NCI-H1694 (cell line): ENCODE results near the gene TNS3.
A peak's percentile ranks its signal among the peaks of the same experiment; 100 is the strongest.

Source experiments
- DNase-seq: peaks from one replicate; lab custom pipeline; 2025; lab: John Stamatoyannopoulos, UW

TNS3 gene

DNA sequence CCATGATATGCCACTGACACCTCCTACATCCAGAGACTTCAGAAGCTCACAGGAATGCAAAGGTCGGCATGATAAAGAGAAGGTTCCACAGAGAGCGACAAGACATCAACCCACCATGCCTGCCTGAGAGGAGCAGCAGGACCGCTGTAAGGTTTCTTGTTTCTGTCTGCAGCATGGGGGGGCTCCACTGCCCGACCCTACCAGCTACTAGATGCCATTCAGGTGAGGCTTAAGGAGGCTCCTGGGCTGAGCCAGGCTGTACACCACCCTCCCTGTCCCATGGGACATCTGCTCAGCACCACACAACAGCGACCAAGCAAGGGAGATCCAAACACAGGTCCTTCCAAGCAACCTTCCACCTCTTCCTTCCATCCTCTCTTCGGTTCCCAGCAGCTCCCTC lies 234.6 kb downstream of the TNS3 start:
- DNase-seq: no peak

DNA sequence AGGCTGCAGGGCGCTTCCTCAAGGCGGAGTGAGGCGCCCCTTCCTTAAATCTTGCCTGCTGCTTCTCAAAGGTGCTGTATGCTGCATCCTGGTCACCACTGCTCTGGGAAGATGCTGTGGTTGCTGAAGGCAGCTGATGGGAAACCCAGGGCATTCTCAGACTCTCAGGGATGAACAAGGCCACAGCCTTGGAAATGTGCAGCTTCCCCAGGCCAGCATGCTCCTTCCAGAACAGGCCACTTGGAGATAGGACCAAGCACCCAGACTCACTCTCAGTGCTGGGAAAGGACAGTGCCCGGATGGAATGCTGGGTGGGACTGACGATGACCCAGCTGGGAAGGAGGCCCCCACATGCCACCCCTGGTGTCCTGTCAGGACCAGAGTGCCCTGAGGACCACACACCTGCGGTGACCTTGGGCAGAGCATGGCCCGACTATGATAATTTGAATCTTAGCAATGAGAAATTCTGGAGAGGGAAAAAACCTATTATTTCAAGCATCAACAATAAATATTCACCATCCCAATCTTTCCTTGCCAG lies 235.5 kb downstream of the TNS3 start:
- no peak for DNase-seq

DNA sequence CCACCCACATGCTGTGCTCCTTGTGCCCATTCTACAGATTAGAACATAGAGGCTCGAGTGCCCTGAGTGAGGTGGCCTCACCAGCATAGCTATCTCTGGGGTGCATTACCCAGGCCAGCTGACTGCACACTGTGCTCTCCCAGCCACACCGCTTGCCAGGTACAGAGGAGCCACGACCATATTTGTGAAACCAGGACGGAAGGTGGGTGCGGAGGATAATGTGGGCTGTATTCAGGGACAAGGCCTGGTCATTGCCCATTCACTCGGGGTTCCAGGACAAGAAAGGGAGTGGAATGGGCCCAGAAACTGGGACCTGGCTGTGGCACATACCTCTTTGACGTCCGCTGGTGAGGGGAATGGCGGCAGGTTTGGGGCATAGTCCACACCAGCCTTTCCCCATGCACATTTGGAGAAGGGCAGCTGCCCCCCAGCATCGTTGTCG lies 236.0 kb downstream of the TNS3 start:
- no peak for DNase-seq

DNA sequence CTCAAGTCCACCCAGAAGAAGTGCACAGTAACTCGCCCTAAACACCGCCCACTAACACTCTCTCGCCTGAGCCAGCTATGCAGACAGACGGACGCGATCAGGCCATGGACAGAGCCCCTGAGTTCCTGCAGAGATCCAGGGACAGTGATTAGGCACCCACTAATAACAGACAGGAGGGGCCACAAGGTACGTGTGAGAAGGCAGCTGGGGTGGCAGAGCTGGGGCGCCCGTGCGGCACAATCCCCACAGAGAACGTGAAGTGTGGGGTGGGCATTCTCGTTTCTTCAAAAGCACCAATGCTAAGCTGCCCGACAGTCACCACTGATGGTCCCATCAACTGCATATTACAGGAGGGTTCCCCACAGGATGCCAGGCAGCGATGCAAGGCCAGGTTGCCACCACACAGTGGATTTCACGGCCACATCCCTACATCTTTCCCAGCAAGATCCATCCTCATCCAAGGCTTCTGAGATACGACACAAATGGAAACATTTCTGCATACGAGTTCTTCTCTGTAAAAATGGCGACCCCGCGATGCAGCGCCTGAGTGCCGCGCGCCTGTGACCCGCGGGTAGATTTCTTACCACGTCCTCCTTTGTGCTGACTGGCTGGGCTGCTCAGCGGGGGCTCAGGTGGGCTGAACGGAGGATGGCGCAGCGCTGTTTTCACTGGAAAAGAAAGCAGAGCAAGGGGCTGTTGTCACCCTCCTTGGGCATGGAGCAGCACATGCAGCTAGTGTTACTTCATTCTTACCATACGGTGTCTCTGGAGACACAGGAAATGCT lies 237.5 kb downstream of the TNS3 start:
- no peak for DNase-seq

DNA sequence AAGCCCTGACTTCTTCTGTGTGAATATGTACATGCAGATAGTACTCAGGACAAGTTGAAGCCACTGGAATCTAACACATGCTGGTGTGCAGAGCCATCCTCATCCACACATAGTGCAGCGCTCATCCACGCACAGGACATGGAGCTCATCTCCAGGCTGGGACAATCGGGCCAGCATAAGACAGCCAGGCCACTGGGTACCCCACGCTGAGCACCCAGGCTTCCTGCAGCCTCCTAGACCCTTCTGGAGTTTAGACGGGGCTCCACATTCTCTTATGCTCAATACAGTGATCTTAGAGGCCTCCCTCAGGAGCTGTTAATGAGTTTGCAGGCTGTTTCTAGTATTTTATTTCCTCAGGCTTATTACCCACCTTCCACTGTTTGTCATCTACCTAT lies 238.9 kb downstream of the TNS3 start:
- no peak for DNase-seq

DNA sequence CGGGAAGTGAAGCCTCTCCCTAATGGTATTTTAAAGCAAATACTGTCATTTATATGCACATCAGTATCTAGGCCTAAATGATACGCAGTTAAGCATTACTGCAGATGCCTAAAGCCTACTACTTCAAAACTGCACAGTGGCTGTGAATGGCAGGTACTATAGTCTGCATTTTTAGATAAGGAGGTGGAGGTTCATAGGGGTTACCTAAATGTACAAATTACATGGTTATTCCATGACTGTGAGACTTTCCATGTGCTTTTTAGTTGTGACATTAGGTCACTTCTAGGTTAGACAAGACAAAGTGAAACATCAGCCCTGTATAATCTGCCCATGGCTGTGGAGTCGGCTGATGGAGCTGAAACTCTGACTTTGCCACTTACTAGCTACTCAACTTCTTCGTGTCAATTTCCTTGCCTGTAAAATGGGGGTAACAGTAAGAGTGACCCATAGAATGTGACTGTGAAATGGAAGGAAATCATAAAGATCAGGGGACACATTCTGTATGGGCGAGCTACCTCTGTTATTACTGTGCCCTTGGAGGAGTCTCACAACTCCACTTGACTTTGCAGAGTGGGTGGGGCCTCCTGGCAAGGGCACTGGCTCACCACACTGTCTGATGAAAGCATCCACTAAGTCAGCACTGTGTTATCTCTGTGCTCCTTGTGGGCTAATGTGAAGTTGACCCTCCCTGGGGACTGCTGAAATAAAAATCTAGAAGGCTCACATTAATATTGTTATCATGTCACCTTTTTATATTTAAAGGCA lies 239.4 kb downstream of the TNS3 start:
- no peak for DNase-seq

DNA sequence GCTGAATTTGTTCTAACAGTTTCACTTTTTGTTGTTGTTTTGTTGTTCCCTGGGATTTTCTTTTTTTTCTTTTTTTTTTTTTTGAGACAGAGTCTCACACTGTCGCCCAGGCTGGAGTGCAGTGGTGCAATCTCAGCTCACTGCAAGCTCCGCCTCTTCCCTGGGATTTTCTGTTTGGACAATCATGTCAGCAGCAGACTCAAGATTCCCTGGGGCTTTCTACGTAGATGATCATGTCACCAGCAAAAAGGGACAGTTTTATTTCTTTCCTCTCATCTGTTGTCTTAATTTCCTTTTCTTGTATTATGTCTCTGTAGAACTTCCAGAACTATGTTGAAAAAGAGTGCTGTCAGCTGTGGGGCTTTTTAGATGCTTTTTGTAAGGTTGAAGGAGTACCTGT lies 241.4 kb downstream of the TNS3 start:
- DNase-seq: no peak

DNA sequence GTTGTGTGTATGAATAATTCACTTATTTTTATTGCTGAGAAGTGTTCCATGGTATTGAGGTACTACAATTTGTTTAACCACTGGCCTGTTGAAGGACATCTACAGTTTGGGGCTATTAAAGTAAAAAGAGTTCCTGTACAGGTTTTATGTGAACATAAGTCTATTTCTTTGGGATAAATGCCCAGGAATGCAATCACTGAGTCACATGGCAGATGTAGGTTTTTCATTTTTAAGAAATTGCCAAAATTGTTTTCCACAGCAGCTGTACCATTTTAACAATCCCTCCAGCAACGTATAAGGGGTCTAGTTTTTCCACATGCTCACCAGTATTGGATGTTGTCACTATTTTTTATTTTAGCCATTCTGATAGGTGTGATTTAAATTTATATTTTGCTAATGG lies 243.9 kb downstream of the TNS3 start:
- no peak for DNase-seq

DNA sequence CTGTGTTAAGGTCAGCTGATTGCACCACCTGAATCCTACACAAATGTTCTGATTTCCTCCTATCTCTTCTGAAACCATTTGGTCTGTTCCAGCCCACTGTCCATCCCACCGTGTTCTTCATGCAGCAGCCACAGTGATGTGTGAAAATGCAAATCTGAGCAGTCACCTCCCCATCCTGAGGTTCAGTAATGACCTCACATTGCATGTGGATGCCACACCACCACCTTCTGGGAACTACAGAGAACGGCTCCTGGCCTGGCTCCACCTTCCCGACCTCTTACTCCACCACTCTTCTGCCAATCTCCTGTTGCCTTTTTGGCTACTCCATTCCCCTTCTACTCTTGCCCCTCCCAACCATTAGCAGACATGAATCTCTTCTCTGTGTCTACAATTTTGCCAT lies 244.4 kb downstream of the TNS3 start:
- DNase-seq: no peak

DNA sequence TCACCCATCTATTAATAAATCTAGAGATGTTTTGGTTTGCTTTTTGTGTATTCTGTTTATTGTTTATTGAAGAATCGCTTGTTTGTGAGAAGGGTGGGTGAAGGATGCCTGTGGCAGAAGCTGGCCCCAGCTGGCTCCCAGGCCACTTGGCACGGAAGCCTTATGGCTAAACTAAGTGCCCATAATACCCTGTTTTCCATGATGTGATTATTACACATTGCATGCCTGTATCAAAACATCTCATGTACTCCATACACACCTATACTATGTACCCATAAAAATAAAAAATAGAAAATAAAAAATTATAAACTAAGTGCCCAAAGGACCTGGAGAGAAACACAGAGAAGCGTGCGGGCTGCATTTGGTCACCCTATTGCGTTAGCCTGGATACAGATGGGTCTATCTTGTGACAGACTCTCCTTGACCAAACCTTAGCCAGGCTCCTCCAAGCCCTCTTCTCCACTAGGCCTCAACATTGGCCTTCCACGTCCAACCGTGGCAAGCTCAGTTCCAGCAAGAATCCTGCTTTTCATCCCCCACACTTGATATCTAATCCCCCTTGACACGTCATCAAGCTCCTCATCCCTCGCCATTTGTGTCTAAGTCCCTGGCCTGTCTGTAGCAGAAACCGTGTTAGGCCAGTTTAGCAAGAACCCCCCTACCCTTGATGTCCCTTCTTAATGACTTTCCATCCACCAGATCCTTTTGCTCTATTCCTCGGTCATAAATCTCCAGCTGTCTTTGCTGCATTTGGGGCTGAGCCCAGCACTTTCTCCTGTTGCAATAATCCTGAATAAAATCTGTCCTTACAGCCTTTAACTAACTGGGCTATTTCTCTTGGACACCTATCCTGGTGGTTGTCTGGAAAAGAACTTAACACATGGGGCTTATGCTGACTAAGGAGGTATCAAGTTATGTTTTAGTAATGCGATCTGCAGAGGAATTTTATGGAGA lies 245.2 kb downstream of the TNS3 start:
- DNase-seq: no peak

DNA sequence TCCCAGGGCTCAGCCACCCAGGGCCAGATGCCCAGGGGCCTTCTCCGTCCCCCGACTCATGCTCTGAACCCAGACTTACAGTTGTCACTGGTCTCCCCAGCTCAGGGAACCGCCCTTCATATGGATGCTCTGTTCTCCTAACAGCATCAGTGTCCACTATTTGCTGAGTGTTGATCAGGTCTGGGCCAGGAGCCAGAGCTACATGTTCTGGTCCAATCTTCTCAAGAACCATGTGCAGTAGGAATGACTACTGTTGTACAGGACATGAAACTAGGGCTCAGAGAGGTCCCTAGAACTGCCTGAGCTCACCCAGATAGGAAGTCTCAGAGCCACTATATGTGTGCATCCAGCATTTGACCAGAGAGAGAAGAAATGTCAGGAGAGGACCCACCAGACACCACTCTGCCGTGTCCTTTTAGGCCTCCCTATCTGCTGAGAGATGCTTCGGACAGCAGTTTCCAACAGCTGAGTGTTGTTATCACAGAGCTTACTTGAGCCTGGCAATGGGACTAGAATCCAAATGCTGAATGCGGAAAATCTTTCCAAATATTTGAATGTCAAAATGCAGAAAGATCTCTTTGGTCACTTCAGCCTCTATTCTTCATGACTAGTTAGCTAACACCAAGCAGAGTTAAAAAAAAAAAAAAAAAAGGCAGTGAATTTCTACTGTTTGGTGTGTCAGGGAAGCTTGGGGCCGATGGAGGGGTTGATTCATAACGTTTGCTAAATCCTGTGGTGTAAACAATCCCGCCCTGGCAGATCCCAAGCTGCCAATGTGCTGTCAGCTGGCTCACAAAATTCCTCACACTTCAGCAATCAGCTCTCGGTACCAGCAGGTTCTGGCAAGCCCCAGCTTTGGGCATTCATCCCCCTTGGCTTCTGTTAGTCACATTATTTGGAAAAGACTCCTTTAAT lies 246.1 kb downstream of the TNS3 start:
- peak; percentile 88 for DNase-seq

DNA sequence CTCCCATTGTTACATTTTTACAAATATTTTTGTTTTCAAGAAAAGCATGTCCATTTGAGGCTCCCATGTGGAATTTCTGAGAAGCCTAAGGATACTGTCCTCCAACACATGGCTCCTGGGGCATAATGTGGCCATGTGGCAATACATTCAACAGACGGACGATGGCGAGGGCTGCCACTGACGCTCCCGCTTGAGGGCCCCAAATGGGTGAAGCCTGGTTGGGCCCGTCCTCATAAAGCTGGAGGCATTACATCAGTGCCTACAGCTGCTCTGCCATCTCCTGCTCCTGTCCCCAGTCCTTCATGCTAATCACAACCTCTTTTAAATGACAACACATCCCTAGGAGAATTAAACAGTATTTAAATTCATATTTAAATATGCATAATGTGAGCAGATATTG lies 246.8 kb downstream of the TNS3 start:
- no peak for DNase-seq

DNA sequence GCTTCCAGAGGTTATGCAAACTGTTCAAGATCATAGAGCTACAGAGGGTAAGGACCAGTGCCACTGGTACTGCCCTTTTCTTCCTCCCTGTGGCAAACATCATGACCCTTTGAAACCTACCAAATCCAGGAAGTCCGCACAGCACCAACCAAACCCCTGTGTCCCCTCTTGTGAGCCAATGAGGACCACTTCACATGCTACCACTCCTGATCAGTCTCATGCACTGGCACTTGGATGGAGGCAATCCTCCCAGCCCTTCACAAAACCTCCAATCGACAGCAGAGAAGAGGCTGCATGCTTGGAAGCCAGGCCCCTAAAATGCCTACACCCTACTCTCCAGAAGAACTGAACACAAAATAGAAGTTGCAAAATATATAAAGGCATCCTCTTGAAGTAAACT lies 248.0 kb downstream of the TNS3 start:
- DNase-seq: no peak

DNA sequence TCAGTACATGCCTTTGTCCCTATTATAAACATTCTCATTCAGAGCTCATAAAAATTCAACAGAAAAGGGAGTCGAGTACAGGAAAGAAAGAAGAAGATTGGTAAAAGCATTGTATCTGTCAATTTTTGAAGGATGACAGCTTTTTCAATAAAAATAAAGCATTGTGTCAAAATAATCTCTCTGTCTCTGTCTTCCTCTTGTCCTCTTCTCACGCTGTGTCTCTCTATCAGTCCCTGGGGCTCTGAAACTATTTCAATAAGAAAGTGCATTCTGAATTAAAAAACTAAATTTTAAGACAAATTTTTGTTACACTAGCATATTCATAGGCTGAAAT lies 248.4 kb downstream of the TNS3 start:
- no peak for DNase-seq

DNA sequence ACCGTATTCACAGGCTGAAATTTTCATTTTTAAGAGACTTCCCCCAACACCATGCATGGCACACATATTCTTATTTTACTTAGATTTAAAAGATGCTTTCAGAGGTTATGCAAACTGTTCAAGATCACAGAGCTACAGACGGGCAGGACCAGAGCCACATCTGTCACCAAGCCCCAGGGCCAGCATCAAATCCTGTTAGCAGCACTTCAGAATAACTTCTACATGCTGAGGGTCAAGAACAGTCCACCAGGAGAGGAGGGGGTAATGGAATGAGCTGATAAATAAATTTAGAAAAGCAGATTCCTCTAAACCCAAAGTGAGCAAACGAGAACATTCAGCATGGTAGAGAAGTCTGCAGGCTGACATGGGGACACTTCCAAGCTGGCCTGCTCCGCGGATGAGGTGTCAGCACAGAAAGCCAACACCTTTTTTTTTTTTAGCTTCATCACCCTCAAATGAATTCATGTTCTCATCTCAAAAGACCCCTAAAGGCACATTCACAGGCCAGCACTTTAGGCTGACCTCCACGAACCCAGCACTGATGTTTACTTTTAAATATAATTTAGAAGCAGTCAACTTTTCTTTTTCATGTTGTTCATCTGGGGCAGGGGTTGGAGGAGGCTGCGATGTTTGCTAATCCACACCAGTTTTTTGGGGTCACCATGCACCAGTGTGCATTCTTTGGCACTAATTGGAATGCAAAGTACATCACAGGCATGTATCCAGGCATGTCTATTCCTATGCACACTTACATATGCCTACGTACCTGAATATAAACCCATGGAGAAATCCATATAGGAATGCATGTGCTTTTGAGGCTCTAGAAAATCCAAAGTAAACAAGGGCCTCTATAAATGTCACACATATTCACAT lies 249.0 kb downstream of the TNS3 start:
- DNase-seq: no peak

DNA sequence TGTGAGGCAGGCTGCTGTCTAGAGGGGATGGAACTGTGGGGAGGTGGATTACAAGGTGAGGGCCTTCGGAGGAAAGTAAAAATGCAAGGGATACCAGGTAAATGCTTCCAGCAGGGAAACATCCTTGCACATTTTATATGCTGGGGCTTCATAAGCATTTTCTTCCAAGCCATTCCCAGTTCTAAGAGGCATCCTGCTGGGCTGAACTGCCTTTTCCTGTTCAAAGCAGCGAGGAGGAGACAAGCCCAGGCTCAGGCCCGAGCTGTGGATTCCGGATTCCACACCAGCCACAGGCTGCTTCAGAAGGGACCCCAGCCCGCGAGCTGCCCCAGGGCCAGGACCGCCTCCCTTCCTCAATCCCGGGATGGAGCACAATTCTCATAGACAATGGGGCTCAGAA lies 249.7 kb downstream of the TNS3 start:
- DNase-seq: no peak

DNA sequence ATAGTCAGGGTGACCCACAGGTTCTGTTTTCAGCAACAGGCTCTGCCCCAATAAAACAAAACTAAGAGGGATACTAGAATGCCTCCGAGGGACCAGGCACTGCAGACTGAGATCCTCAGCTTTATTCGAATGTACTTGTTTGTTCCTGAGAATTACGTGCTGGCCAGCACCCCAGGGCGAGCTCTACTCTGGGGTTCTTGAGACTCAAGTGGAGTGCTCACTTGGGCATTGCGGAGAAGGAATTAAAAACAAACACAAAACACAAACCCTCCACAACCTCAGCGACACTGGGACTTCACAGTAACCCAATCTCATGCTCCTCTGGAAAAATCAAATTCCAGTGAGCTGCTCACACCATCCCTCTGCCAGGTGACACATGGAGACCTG lies 250.7 kb downstream of the TNS3 start:
- DNase-seq: no peak

DNA sequence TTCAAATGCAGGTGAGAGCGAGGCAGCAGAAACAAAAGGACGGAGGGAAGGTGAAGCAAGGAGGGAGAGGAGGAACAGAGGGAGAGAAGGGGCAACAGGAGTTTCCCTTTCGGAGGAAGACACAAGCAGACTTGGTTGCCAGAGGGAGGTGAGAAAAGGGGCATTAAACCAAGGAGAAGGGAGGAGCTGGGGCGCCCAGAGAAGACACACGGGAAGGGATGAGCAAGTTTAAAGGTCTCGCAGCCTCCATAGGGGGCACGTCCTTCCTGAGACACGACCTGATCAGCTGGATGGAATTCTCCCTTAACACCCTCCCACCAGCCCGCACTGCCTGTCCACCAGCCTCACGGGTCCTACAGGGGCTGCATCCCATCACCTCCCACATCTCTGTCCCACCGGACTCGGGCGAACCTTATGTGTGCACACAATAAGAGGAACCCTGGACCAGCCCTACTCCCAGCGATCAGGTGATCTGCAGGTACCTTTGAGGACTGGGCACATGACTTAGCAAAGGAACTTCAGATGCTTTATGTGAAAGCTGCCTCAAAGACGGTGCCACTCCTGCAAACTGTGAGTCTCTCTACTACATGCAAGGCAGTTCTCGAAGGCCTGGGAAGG lies 251.2 kb downstream of the TNS3 start:
- DNase-seq: no peak

DNA sequence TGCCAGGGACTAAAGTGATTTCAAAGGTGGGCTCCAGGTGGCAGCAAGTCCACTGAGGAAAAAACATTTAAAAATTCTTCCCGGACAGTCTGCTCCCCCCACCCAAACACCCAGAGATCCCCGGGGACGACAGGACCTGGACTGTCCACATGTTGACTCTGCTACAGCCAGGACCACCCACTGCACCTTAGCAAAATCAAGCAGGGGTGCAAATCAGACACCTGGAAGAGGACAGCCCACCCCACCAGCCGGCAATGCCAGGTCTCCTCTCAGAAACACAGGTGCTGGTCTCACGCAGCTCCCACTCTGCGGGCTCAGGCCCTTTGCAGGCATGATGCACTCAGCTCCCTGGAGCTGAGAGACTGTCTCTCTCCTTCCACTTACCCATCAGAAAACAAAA lies 251.9 kb downstream of the TNS3 start:
- DNase-seq: no peak
